T47D (cell line): ENCODE data around the gene RPL41.
"Not testable (repeated sequence)": the region's sequence is repeated elsewhere in the genome, so short reads cannot be mapped to it uniquely, and the experiment has no call there.

Experiments
- DNase-seq, 2 experiments: peaks; one replicate each; pipeline versions ENCODE4 v3.0.0 to v3.0.0-alpha.2; 2011 to 2012; ENCODE audit warnings: low read depth in 1 of 2, low spot score in 1 of 2
- JUND ChIP-seq: IDR thresholded peaks from 2 replicates; pipeline ENCODE4 v1.6.1; 2012; ENCODE audit warnings: low read depth
- in situ Hi-C: cut with HindIII; loops from 2 replicates; pipeline ENCODE4 v1.10.0; 2016; ENCODE audit warnings: low sequenced_read_pairs, low pct_unique_long_range_greater_than_20kb

The RPL41 gene

DNA sequence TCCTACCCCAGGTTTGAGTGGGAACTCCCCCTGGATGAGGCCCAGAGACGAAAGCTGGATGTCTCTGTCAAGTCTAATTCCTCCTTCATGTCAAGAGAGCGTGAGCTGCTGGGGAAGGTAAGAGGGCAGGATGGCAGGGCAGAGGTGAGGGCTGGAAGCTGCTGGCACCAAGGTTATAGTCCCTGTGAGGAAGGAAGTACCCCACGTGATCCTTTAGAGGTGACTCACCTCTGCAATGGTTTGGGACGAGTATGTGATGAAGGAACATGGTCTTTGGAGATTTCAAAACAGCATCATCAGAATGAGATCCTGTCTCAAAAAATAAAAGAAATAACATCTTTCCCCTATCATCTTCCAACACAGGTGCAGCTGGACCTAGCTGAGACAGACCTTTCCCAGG is 26.8 kb downstream of the RPL41 start:
- TF ChIP-seq JUND: no peak
- in situ Hi-C loops: no loop called here
- DNase-seq: no peak

DNA sequence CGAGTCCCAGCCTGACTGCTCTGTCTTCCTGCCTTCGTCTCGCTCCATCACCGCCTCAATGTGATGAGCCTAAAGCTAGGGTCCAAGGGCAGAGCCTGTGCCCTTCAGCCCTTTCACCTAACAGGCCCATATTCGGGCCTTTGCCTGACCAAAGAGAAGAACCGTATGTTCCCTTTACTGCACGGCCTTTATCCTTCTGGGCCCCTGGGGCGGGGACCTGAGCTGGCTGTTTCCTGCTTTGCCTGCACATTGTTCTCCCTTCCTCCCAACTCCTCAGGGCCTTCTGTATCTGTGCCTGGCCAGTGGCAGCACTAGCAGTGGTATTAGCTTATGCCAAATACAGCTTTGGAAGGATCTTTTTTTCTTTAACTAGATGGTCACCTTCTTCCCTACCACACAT is 27.4 kb downstream of the RPL41 start:
- TF ChIP-seq JUND: no peak
- in situ Hi-C loops: no loop called here
- no peak for DNase-seq

DNA sequence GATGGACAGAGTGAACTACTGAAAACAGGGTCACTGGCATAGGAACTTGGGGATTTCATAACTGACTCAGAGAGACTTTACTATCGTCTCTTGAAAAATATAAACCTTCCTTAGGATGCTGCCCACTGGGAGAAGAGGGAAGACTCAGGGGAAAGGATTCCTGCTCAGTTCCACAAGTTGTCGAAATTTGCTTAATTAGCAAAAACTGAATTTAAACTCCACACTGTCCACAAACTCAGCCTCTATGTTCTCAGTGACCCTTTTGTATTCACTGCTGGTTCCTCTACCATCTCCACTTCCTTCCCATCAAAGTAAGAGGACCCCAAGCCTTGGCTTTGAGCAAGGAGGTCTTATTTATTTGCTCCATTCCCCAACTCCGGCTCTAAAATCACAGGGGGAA is 28.8 kb downstream of the RPL41 start:
- in situ Hi-C loops: no loop called here
- no peak for TF ChIP-seq JUND

DNA sequence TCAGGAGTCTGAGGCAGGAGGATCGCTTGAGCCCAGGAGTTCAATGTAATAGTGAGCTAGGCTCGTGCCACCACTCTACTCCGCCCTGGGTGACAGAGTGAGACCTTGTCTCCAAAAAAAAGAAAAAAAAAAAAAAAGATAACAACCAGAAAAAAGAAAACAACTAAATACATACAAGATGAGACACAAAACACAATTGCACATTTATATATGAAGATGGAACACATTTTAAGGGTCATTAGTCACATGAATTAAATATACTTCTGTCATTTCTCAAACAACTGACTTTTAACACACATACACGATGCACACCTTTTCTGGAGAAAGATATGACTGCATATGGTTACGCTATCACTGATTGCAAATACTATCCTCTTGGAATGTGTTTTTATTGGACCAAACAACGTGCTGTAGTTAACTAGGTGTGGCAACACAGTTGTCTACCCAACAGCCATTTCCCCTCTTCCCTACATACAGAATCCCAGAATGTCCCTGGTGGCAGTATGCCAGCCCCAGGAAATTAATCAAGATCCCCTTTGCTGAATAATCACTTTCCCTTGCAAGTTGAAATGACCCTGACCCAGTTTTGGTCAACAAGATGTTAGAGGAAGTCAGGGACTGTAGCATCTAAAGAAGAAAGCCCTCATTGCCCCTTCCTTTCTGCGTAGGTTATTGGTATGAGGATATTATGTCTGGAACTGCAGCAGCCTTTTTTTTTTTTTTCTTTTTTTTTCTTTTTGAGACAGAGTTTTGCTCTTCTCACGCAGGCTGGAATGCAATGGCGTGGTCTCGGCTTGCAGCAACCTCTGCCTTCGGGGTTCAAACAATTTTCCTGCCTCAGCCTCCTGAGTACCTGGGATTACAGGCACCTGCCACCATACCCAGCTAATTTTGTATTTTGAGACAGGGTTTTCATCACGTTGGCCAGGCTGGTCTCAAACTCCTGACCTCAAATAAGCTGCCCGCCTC is 30.3 kb downstream of the RPL41 start:
- in situ Hi-C loops: no loop called here

More for the DNA sequence above, 28.8 kb downstream of the RPL41 start:
- DNase-seq: no peak

DNA sequence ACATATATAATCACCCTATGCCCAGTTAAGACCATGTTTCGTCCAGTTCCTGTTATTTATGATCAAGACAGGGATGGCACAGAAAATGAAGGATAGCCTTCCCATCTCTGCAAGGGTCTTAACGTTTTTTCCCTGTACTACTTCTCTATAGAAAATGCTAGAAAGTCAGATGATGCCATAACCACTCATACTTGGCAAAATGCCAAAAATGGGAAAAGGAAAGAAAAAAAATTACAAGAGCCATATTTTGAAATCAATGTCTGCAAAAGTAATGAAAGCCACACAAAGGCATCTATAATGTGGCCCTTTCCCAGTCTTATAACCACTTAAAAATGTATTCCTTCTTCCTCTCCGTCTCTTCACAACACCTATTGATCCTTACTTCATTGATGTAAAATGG is 34.1 kb downstream of the RPL41 start:
- no peak for DNase-seq
- TF ChIP-seq JUND: no peak
- in situ Hi-C loops: no loop called here

More for the DNA sequence above, 30.3 kb downstream of the RPL41 start:
- TF ChIP-seq JUND: no peak
- no peak for DNase-seq

DNA sequence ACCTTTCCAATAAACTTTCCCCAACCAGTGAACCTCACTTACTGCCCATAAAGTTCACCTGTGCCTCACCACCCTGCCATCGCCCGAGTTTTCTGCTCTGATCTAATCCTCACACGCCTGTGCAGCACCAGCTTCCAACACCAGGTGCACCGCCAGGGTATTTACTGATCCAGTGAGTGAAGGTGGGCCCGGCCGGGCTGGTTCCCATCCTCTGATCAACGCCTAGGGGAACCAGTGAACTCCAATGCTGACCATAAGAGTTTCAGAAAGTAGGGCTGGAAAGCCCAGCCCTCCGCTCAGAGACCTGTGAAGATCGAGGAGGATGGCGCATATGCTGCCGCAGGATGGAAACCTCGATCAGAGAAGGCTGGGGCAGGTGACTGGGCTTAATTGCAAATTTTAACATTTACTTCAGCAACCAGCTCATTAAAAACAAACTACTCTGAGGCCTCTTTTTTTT is 35.3 kb downstream of the RPL41 start:
- DNase-seq: peak; percentile 58 to 79
- in situ Hi-C loops: no loop called here

DNA sequence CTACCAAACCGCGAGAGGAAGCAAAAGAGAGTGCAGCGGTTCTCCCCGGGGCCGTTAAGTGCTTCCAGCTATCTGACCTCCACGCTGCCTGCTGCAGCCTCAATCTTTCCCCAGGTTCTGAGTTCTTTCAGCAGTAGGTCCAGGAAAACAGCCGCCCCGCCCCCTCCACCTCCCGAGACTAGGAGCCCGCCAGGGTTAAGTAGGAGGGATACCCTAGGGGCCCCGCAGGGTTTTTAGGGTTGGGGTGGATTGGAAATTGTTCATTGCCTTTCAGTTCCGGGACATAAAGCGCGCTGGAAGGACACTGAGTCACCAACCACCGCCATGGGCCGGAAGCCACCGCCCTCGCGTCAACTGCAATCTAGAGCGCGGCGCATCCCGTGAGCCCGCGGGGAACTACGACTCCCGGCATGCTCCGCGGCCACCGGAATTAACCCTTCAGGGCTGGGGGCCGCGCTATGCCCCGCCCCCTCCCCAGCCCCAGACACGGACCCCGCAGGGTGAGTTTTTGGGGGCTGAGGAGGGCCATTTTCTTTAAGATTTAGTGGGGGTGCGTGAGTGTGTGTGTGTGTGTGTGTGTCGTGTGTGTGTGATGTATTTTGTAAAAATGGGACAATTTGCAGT is 35.8 kb downstream of the RPL41 start, which contains the start of gene MYL6B:
Gene MYL6B (plus strand): TSS at position 456 of the 624 bp plus-strand sequence. CDS start 1,332 bp downstream, outside the sequence.
- in situ Hi-C loops: no loop called here
- TF ChIP-seq JUND: peak; percentile 51; the same call in 1 of the 2 replicates
- DNase-seq: peak; percentile 80 to 95

More for the DNA sequence above, 35.3 kb downstream of the RPL41 start:
- no peak for TF ChIP-seq JUND

DNA sequence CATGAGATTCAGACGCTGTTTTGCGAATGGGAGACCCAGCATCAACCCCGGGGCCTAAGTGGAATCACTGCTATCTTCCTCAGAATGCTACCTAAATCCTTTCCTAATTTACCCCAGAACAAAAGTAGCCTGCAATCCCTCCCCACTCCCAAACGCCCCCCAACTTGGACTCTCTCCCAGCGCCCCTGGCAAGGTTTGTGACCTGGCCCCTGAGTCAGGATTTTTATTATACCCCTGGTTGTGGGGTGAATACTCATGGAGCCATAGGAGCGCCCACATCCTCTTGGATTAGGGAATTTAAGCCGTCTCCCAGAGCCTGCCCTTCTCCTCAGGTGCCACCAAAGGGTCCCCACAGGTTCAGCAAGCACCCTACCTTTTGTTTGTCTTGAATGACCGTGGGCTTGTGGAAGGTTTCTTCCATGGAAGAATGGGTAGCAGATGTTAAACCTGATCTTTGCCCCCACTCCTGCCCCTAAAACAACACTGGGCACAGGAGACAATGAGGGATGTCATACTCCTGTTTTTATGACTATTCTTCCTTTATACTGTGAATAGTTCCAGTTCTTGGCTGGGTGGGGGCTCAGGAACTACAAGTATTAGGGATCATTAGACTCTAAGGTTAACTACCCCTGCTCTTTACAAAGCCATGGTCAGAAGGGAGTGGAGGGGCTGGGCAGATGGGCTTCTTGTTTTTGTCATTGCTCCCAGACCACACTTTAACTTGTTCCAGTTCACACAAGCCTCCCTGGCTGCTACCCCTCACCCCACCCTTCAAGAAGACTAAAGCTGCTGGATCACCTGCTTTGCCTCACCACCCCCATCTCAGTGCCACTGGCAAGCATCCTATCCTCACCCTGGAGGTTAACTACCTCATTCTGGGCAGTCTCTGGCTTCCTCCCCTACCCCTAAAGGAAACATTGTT is 36.6 kb downstream of the RPL41 start:
- DNase-seq: no peak
- in situ Hi-C loops: no loop called here
- TF ChIP-seq JUND: no peak

DNA sequence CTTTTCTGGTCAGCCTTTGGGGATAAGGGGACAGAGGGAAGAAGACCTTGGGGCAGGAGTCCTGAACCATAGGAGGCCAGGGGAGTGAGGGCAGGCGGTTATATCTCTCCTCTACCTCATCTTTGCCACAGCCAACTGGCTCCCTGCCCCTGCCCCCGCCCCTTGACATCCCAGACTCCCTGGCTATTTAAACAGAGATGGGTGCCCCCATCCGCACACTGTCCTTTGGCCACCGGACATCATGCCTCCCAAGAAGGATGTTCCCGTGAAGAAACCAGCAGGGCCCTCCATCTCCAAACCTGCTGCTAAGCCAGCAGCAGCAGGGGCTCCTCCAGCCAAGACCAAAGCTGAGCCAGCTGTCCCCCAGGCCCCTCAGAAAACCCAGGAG is 37.2 kb downstream of the RPL41 start:
- TF ChIP-seq JUND: no peak
- no peak for DNase-seq
- in situ Hi-C loops: no loop called here

DNA sequence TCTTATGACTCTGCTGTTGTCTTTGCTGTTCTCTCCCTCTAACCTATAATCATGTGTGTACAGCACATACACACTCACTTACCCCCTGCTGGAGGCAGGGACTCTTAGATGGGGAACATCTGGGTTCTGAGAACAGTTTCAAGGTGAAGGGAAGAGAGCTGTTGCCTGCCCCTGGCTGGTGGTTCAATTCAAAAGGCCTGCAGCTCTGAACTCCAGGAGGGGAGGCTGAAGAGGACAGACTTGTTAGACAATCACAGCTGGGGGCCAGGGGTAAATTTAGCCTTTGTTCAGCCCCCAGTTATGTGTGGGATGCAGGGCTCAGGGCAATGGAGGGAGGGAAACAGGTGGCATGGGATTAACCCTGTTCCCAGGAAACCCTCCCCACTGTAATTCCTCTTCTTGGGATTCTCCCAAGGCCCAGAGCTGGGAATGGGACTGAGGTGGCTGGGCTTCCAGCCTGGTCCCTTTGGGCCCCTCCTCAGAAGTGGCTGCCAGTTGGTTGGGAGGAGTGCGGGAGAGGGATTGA is 37.9 kb downstream of the RPL41 start:
- no peak for TF ChIP-seq JUND
- in situ Hi-C loops: no loop called here
- no peak for DNase-seq

DNA sequence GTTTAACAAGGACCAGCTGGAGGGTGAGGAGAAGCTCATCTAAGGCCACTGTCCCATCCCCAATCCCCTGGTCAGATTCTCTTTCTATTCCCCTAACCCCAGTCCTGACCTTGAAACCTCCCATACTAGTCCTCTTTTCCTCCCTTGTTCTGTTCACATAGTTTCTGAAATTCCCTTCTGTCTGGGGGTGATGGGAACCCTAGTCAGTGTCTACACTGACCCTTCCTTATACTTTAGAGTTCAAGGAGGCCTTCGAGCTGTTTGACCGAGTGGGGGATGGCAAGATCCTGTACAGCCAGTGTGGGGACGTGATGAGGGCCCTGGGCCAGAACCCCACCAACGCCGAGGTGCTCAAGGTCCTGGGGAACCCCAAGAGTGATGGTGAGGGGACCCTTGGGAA is 38.4 kb downstream of the RPL41 start:
- in situ Hi-C loops: no loop called here
- no peak for DNase-seq
- TF ChIP-seq JUND: no peak

DNA sequence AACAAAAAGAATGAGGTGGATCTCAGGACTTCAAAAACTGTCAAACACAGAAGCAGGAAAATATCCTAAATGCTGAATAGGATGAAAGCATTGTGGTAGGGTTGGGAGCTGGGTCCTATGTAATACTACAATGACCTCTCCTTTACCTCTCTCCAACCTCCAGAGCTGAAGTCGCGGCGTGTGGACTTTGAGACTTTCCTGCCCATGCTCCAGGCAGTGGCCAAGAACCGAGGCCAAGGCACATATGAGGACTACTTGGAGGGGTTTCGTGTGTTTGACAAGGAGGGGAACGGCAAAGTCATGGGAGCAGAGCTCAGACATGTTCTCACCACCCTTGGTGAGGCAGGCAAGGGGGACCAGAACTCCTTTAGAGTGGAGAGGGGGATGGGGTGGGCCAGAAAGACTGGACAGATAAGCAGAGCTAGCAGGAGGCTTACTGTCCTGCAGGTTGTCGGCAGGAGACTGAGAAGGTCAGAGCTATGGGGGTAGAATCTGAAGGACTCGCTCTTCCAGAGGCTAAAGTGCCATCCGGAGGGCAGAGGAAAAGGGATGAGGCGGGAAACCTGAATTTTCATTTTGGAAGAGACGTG is 38.9 kb downstream of the RPL41 start:
- in situ Hi-C loops: no loop called here
- TF ChIP-seq JUND: no peak
- DNase-seq: no peak

DNA sequence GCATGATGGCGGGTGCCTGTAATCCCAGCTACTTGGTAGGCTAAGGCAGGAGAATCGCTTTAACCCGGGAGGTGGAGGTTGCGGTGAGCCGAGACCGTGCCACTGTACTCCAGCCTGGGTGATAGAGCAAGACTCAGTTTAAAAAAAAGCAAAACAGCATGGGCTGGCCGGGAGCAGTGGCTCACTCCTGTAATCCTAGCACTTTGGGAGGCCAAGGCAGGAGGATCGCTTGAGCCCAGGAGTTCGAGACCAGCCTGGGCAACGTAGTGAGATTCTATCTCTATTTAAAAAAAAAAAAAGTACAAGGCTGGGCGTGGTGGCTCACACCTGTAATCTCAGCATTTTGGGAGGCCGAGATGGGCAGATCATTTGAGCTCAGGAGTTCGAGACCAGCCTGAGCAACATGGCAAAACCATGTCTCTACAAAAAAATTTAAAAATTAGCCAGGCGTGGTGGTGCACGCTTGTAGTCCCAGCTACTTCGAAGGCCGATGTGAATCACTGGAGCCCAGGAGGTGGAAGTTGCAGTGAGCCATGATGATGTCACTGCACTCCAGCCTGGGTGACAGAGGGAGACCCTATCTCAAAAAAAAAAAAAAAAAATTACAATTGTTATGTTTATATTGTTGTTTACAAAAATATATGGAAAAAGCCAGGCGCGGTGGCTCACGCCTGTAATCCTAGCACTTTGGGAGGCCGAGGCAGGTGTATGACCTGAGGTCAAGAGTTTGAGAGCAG is 40.2 kb downstream of the RPL41 start:
- in situ Hi-C loops, DNase-seq: not testable (repeated sequence)
